ENCODE data around the gene NPEPL1. TPM values are rescaled to one million over a fixed set of nuclear protein-coding genes. Genes with fewer than 3 reads are reported as not detected.

Gene NPEPL1
- total RNA-seq, 1 donor from 2014 or later = 37.6 TPM

DNA sequence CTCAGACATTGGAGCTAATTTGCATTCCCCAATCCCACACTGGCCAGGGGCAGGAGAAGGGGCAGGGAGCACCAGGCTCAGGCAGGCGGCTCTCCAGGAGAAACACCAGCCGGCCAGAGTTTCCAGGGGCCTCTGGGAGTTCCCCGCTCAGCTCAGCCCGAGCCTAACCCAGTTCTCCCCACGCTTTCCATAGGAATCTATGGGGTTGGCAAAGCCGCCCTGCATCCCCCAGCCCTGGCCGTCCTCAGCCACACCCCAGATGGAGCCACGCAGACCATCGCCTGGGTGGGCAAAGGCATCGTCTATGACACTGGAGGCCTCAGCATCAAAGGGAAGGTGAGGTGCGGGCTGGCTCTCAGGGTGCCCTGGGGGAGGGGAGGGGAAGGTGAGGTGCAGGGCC lies 8.2 kb downstream of the NPEPL1 start:
- peaks cover 9% of the 10 kb centered on the region for H3K27me3 Mint-ChIP-seq (ENCODE audit: unreplicated experiment)
- H3K4me1 Mint-ChIP-seq (ENCODE audit: unreplicated experiment) = peaks cover 3% of the 10 kb centered on the region
- TF ChIP-seq, protein P1, sequence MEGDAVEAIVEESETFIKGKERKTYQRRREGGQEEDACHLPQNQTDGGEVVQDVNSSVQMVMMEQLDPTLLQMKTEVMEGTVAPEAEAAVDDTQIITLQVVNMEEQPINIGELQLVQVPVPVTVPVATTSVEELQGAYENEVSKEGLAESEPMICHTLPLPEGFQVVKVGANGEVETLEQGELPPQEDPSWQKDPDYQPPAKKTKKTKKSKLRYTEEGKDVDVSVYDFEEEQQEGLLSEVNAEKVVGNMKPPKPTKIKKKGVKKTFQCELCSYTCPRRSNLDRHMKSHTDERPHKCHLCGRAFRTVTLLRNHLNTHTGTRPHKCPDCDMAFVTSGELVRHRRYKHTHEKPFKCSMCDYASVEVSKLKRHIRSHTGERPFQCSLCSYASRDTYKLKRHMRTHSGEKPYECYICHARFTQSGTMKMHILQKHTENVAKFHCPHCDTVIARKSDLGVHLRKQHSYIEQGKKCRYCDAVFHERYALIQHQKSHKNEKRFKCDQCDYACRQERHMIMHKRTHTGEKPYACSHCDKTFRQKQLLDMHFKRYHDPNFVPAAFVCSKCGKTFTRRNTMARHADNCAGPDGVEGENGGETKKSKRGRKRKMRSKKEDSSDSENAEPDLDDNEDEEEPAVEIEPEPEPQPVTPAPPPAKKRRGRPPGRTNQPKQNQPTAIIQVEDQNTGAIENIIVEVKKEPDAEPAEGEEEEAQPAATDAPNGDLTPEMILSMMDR (IDR thresholded peaks at IDR 0.05; ENCODE audit: unreplicated experiment) = no peak
- no peak for DNase-seq (ENCODE audit: low spot score)
- no peaks in the 10 kb centered on the region for H3K9me3 Mint-ChIP-seq (ENCODE audit: unreplicated experiment)
- no peak overlapping the region for H3K4me3 Mint-ChIP-seq (ENCODE audit: unreplicated experiment)
- H3K27ac Mint-ChIP-seq (ENCODE audit: unreplicated experiment) = no peak overlapping the region
- H3K36me3 Mint-ChIP-seq (ENCODE audit: low read depth, unreplicated experiment) = peaks cover 50% of the 10 kb centered on the region

DNA sequence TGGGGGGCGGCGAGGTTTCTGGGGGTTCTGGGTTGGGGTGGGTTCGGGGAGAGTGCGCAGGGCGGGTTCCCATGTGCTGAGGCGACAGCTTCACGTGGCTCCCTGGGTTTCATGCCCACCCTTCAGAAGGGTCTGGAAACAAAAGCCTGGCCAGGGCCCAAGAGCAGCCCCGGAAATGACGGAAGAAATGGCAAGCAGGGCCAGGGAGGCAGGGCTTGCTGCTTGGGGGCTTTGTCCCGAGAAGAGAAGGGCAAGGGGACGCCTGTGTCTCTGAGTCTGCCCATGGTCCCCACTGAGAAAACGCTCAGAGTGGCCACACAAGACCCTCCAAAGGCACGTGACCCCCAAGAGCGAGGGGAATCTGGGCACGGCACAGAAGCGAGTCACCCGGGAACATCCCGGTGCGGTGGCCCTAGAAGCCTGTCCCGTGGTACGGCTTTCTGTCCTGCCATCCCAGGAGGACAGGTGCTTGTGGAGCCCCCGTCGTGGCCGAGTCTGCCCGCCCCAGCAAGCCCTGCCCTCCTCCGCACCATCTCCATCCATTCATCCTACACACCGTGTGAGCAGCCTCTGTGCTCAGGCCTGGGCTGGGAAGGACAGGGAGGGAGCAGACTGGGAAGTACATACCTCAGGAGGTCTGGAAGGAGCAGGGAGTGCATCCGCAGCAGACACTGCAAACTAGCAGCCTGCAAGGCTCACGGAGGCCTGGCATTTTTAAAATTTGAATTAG lies 9.0 kb downstream of the NPEPL1 start:
- Mint-ChIP-seq H3K36me3 (ENCODE audit: low read depth, unreplicated experiment) (peaks cover 53% of the 10 kb centered on the region), H3K27me3 (ENCODE audit: unreplicated experiment) (peaks cover 11% of the 10 kb centered on the region), H3K27ac (ENCODE audit: unreplicated experiment) (no peak overlapping the region), H3K4me1 (ENCODE audit: unreplicated experiment) (peaks cover 3% of the 10 kb centered on the region), H3K9me3 (ENCODE audit: unreplicated experiment) (no peaks in the 10 kb centered on the region), H3K4me3 (ENCODE audit: unreplicated experiment) (no peak overlapping the region)
- TF ChIP-seq, protein P1 (IDR thresholded peaks at IDR 0.05; ENCODE audit: unreplicated experiment) = no peak
- no peak for DNase-seq (ENCODE audit: low spot score)

DNA sequence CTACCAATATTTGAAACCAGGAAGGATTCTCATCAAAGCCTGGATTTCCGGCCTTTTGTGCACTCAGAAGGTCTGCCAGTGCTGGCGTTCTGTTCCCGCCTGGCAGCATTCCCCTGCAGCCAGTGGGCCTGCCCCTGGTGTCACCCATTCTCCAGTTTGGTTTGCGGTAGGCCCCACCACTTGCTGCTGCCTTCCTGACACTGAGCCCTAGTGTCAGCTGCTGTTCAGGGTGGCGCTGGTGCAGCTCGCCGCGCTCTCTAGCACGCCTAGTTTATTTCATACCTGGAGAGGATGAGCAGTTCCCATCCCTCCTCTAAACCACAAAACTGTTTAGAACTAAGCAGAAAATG lies 9.5 kb downstream of the NPEPL1 start:
- no peaks in the 10 kb centered on the region for H3K9me3 Mint-ChIP-seq (ENCODE audit: unreplicated experiment)
- H3K36me3 Mint-ChIP-seq (ENCODE audit: low read depth, unreplicated experiment) = peaks cover 50% of the 10 kb centered on the region
- peaks cover 9% of the 10 kb centered on the region for H3K27me3 Mint-ChIP-seq (ENCODE audit: unreplicated experiment)
- DNase-seq (ENCODE audit: low spot score) = no peak
- TF ChIP-seq, protein P1 (IDR thresholded peaks at IDR 0.05; ENCODE audit: unreplicated experiment) = no peak
- no peaks in the 10 kb centered on the region for H3K4me1 Mint-ChIP-seq (ENCODE audit: unreplicated experiment)
- no peak overlapping the region for H3K4me3 Mint-ChIP-seq (ENCODE audit: unreplicated experiment)
- no peak overlapping the region for H3K27ac Mint-ChIP-seq (ENCODE audit: unreplicated experiment)

DNA sequence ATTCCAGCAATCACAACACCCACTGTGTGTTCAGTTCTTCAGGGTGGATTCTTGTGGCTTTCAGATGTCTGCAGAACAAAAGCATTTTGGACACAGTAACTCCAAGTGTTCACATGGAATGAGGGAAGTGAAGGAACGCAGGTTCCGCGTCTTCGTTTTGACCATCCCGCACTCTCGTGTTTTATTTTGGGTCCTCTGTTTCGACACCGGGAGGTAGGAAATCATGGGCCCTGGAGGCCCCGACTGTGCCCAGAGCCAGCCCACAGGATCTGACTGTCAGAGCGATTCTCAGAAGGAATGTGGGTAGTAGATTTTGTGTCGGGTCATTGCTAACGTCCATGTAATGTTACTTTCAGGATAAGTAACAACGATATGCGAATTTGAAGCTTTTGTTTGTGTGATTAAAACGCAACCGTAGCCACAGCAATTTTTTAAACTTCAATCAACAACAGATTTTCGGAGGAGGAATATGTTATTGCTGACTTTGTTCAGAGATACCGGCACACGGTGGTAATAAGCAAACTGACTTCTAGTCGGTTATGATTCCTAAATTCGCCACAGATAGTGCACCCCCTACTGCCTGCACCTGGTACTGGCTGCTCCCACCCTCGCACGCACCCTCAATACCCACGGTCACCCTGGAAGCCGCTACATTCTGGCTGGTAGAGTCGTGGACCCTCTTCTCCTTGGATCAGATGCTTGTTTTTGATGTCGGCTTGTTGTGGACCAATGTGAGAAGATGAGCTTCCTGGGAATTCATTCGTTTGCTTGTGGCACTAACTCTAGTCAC lies 10.5 kb downstream of the NPEPL1 start:
- no peaks in the 10 kb centered on the region for H3K9me3 Mint-ChIP-seq (ENCODE audit: unreplicated experiment)
- H3K36me3 Mint-ChIP-seq (ENCODE audit: low read depth, unreplicated experiment) = peaks cover 43% of the 10 kb centered on the region
- no peak for DNase-seq (ENCODE audit: low spot score)
- H3K4me3 Mint-ChIP-seq (ENCODE audit: unreplicated experiment) = peak overlapping the region; percentile 31
- no peak overlapping the region for H3K27ac Mint-ChIP-seq (ENCODE audit: unreplicated experiment)
- peaks cover 8% of the 10 kb centered on the region for H3K27me3 Mint-ChIP-seq (ENCODE audit: unreplicated experiment)
- TF ChIP-seq, protein P1 (IDR thresholded peaks at IDR 0.05; ENCODE audit: unreplicated experiment) = peak; percentile 42
- no peaks in the 10 kb centered on the region for H3K4me1 Mint-ChIP-seq (ENCODE audit: unreplicated experiment)

Measured in endothelial cell (in vitro differentiated cells).